Germinal center (tissue), 1 donor: ENCODE measurements around the gene PHTF1.
"Not testable (repeated sequence)": the region's sequence is repeated elsewhere in the genome, so short reads cannot be mapped to it uniquely, and the experiment has no call there.

Experiments used
- DNase-seq: peaks from one replicate; pipeline ENCODE4 v3.0.0; 2012; ENCODE audit warnings: mixed read lengths, low spot score

Gene PHTF1

DNA sequence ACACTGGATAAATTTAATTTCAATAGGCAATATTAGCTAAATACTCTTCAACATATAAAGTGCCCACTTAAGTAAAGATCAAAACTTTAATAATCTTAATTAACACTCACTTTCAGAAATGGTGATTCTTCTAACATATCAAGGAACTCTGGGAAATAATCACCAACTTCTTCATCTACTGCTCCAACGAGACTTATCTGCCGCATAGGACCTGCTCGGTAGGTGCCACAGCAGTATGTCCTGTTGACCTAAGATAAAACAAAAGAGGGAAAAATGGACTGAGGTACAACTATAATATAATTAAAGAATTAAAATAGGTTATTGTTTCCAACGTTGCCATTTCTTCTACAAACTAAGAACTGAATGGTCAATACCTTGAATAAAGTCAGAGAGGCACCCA is 18.3 kb upstream of the PHTF1 start:
- DNase-seq = no peak

DNA sequence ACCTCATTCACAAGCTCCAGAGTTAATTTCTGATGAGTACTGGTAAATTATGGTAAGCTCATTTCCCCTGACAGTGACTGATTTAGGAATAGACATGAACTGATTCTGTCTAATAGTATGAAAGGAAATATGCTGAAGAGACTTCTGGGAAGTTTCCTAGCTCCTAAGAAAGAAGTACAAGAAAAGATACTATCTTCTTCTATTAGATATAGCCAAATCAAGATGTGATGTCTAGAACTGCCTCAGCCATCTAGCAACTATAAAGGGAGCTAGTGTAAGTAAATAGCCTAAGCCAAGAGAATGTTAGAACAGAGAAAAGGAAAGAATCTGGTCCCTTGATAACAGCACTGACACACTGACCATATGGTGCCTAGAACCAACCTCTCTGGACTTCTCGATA is 10.7 kb upstream of the PHTF1 start:
- no peak for DNase-seq

DNA sequence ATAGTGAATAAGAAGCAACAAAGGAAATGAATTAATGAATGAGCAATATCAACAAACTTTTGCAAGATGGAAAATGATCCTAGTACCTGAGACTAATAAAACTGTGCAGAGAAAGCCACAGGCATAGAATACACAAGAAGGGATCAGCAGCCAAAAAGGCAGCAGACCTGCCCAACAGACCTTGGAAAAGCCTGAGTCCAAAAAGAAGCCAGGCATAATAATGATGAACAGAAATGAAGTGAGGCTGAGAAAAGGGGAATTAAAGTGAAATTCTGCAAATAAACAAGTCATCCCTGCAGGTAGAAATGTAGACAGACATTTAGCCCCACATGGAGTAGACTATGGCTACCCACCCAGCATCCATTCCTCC is 10.3 kb upstream of the PHTF1 start:
- no peak for DNase-seq

DNA sequence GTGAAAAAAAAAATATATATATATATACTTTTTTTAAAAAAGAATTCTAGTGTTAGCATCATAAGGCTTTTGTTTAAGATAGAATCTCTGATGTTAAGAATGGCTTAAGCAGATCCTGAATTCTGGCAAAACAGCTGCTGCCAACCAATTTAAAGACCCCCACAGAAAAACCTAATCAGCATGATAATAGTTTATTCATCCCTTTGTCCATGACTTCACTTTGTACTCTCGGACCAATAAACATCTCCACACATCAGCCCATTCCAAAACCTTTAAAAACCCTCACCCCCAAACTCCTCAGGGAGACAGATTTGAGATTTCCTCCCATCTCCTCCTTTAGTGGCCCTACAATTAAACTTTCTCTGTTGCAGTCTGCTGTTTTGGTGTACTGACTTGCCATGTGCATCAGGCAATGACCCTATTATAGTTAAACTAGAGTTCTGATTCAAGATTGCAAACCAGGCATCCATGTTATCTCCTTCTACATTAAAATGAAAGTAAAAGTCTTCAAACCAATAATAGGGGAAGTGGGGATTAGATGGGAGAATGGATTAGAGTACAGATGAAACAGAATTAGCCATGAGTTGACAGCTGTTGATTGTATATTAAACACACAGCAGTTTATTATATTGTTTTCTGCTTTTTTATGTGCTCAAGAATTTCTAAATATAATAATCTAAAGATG is 9.8 kb upstream of the PHTF1 start:
- no peak for DNase-seq

DNA sequence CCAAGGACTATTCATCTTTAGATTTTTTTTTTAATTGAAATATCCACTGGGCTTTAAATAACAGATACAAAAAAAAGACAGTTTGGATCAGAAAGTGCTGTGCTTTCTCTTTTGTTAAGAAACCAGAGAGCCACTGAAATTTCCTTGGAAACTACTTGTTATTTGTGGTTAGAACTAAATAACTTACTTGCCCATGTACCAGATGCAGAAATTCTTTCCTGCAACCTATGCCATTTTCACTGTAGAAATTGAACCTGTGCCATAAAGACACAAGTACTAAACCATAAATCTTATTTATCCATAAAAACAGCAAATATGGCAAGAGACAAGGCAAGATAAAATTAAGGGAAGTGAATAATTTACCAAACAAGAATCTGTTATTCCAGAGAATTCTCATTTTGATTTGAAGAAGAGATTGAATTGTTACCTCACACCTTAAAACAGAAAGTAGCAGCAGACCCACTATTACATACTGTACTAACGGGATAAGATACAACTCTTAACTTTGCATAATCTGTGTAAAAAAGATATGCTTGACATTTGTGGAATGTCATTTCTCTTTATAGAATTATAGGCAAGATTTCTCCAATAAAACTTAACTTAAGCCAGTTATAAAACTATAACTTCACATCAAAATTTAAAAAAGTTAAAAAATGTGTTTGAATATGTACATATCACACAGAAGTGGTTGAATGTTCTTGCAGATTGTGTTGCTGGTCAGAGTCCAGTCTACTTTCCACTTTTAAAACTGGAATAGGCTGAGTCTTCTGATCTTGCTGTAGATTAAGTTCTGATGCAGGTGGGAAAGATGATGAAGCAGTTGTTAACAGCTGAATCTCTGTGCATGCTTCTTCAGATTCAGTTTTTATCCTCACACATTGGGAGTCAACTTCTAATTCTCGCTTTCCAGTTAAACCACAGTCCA is 6.3 kb upstream of the PHTF1 start:
- no peak for DNase-seq

DNA sequence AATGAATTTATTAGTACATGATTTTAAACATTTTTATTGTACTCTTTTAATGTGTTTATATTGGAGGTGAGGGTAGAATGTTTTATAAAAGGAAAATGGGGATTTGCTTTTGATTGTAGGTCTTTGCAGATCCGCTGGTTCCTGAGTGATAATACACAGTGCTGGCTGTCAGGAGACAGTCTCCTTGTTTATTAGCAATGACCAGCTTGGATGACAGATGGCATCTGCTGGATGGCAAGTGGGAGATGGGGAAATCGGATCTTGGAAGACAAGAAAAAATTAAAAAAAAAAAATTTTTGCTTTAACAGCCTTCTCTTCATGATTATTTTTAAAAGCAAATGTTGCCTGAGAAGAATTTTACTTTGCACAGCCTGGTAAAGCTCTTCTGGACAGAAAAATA is 4.4 kb upstream of the PHTF1 start:
- DNase-seq = no peak

DNA sequence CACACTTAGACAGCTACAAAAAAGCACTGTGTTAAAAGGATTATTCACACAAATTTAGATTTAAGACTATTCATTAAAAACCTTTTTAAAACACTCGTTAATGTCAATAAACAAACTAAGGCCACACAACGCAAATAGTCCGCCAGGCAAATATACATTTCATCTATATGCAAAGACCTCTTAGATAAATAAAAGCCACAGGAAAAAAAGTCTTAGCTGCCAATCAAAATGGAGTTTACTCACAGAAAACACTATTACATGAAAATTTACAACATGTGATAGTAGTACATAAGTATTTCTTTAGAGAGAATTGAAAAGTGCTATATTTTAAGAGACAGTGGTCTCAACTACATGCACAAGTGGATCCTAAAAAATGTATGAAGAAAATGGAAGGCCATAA is 2.7 kb upstream of the PHTF1 start:
- no peak for DNase-seq

DNA sequence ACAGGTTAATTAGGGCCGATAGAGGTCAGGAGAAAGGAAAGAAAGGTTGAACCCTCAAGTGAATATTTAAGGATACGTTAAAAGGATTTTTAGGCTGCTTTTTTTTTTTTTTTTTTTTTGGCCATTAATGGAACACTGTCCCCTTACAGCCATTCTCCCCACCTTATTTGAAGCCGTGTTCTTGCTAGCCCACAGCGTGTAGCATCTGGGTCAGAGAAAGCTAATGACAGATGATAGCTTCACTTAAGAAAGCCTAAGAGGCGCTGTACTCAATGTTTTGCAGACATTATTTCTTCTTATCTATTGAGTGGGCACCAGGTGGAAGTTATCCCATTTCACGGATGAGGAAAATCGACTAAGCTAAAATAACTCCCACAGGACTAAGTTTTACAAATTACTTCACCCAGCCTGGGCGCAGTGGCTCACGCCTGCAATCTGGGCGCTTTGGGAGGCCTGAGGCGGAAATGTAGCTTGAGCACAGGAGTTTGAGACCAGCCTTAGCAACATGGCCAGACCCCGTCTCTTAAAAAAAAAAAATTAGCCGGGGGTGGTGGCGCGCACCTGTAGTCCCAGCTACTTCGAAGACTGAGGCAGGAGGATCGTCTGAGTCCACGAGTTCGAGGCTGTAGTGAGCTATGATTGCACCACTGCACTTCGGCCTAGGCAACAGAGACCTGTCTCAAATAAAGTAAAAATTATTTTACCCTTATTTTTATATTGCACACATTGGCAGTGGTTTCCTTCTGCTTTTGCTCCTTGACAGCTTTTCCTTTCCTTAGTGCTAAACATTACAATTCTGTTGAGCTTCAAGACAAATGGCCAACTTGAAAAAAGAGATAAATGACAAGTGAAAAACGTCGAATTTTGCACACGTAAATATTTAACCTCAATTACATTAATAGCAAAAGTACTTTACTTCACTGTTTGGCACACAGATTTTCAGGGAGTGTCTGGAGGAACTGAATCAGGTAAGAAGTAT is 1.1 kb upstream of the PHTF1 start:
- no peak for DNase-seq

DNA sequence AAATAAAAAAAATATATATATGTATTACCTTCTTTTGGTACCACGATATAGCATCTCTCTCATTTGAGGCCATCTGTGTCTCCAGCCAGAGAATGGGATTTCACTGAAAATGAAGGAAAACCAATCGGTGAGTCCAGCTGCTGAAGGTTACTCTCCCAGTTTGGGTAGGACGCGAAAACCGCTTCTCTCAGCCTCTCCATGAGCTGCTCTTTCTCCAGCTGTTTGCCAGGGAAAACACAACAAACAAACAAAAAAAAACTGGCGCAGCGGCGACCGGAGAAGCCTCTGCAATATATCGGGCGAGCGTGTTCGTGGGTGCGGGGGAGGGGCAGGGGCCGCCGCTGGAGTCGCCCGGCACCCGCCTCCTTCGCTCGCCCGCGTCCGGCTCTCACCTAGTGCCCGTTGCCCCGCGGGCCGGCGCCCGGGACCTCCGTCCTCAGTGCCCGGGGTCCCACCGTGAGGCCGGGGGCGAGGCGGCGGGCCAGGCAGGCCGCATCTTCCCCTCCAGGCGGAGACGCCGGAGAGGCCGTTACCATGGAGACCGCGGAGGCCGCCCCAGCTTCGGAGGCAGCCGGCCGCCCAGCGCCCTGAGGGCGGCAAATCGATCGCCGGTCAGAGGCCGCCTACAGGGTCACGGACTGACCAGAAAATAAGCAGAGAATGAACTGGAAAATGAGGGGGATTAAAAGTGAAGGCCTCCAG is 504 bp downstream of the PHTF1 start:
- DNase-seq = peak; percentile 63

DNA sequence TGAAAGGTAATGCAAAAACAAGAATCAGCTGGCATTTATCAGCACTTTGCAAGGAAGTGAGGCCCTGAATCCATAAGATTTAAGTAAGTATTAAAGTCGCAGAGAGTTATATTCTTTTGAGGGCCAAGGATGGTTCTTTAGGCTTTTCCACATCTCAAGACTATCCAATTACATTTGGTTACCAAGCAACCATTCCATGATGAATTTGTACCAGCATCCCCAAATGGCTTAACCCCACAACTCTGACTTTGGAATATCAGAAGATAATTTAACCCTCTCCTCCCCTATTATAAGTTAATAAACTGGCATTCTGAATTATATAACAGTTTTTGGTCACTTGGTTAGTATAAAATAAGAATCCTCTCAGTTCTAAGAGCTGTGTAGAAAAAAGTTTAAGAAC is 2.8 kb downstream of the PHTF1 start:
- DNase-seq = no peak

DNA sequence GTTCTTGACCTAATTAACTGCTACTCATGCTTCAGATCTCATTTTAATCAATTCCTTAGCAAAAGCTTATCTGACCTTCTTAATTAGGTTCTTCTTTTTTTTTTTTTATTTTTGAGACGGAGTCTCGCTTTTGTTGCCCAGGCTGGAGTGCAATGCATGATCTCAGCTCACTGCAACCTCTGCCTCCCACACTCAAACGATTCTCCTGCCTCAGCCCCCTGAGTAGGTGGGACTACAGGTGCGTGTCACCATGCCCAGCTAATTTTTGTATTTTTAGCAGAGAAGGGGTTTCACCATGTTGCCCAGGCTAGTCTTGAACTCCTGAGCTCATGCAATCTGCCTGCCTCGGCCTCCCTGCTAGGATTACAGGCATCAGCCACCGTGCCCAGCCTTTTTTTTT is 6.0 kb downstream of the PHTF1 start:
- DNase-seq = not testable (repeated sequence)

DNA sequence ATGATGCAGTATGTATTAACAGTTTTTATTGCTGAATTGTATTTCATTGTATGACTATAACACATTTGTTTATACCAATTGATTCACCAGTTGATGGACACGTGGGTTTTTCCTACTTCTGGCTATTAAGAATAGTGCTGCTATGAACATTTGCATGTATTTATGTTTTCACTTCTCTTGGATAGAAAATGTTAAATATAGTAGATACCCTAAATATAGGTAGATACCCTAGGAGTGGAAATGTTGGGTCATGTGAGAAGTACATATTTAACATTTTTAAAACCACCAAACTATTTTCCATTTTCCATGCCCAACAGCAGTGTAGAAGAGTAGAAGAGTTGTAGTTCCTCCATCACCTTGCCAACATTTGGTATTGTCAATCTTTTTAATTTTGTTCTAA is 7.8 kb downstream of the PHTF1 start:
- DNase-seq = no peak

DNA sequence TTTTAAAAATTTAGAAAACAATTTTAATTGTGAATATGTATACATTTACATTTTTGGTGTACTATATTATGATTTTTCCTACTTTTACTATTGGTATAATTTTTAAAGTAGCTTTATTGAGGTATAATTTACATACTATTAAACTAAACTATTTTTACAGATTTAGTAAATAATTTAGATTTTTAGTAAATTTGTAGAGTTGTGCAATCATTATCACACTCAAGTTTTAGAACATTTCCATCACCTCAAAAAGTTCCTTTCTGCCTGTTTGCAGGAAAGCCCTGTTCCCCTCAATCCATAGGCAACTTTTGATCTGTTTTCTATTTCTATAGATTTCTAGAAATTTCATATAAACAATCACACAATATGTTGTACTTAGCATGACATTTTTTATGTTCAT is 8.2 kb downstream of the PHTF1 start:
- no peak for DNase-seq

DNA sequence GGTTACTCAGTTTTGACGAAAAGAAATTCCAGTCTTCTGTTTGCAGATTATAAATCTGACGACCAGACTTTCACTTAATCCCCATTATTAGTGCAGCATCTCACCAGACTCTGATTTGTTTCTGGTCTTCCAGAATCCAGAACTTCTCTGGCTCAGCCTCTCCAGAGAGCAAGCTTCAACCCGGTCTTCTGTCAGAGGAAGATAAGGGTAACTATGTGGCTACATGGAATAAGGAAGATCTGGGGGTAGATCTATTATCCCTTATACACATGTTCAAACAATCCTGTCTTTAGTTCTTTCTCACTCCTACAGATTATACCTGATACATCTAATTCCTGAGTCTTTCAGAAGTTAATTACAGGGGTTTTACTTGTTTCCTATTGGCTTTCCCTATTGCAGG is 9.9 kb downstream of the PHTF1 start:
- no peak for DNase-seq

DNA sequence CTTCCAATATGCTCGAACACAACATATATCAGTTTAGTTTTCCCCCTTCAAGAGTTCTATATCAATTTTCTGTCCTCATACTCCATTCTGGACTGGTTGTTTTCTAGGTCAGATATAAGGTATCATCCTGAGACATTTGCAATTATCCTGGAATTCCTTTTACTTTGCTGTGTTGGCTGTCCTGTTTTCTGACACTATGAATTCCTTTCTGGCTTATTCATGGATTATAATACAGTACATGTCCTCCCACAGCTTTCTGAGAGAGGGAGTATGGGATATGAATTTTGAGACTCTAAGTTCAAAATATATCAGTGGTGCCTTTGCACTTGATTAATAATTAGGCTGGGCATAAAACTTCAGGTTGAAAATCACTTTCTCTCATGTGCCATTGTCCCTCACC is 11.9 kb downstream of the PHTF1 start:
- DNase-seq = no peak

DNA sequence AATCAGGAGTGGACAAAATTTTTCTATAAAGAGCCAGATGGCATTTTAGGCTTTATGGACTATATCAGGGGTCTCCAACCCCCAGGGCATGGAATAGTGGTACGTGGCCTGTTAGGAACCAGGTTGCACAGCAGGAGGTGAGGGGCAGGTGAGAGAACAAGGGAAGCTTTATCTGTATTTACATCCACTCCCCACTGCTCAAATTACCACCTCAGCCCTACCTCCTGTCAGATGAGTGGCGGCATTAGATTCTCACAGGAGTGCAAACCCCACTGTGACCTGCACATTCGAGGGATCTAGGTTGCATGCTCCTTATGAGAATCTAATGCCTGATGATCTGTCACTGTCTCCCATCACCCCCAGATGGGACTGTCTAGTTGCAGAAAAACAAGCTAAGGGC is 13.9 kb downstream of the PHTF1 start:
- DNase-seq = no peak

DNA sequence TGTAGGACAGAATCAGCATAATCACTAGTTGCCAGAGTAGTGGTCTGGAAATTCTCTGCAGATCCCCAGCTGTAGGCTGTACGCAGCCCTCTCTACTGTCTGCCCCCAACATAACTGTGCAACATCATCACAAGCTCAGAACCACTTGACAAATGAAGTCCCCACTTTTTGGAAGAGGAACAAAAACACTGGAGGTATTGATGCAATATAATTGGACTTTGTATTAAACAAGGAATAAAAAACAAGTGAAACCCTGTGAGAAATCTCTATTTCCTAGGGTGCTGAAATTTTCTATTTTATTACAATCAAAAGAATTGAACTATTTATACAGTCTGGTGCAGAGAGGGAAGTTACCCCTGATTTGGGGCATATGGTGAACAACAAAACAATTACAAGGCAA is 15.2 kb downstream of the PHTF1 start:
- no peak for DNase-seq

DNA sequence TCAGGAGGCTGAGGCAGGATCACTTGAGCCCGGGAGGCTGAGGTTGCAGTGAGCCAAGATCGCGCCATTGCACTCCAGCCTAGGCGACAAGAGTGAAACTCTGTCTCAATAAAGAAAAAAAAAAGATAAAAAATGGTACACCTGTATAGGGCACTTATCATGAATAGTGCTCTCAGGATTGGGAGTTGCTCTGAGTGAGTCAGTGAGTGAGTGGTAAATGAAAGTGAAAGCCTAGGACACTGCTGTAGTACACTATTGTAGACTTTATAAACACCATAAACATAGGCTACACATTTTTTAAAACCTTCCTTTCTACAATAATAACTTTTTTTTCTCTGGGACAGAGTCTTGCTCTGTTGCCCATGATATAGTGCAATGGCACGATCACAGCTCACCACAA is 16.8 kb downstream of the PHTF1 start:
- DNase-seq = no peak

DNA sequence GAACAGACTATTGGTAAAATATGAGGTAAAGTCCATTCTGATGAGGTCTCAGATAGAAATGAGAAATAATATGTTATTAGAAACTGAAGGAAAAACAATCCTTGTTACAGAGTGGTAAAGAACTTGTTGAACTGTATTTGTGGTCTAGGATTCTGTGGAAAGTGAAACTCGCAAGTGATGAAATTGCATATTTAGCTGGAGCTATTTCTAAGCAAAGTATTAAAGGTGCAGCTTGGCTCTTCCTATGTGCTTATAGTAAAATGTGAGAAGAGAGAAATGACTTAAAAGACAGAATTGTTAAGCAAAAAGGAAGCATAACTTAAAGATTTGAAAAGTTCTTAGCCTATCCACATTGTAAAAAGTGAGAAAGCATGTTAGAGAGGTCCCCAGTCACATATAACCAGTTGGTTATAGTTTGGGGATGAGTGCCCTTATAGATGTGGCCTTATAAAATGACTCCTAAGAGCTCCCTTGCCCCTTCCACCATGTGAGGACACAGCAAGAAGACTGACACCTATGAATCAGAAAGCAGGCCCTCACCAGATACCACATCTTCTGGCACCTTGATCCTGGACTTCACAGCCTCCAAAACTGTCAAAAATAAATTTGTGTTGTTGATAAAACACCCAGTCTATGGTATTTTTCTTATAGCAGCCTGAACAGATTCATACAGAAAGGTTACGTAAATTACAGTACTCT is 24.8 kb downstream of the PHTF1 start:
- DNase-seq = no peak

DNA sequence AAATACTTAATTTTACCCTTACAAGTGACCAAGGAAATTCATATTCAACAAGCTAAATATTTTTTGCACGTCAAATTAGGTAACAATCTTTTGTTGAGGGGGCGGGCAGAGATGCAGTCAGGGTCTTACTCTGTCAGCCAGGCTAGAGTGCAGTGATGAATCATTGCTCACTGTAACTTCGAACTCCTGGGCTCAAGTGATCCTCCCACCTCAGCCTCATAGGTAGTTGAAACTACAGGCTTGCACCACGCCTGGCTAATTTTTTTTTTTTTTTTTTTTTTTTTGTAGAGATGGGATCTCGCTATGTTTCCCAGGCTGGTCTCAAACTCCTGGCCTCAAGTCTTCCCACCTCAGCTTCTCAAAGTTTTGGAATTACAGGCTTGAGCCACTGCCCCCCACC is 26.5 kb downstream of the PHTF1 start:
- DNase-seq = no peak

DNA sequence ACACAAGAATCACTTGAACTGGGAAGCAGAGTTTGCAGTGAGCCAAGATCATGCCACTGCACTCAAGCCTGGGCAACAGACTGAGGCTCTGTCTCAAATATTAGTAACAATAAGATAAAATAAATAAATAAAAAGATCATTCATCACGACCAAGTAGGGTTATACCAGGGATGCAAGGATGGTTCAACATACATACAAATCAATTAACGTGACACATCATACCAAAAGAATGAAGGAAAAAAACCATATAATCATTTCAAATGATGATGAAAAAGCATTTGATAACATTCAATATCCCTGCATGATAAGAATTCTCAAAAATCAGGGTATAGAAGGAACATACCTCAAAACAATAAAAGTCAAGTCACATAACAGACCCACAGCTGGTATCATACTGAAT is 38.3 kb downstream of the PHTF1 start:
- DNase-seq = no peak
